Measurements from ENCODE around the gene PSMA8. TPM values are rescaled to one million over a fixed set of nuclear protein-coding genes. Genes with fewer than 3 reads are reported as not detected.

PSMA8 gene
- total and polyA plus RNA-seq, 3 donors from 2014 or later, result 13.1 to 36.1 (median 20.1) TPM

DNA sequence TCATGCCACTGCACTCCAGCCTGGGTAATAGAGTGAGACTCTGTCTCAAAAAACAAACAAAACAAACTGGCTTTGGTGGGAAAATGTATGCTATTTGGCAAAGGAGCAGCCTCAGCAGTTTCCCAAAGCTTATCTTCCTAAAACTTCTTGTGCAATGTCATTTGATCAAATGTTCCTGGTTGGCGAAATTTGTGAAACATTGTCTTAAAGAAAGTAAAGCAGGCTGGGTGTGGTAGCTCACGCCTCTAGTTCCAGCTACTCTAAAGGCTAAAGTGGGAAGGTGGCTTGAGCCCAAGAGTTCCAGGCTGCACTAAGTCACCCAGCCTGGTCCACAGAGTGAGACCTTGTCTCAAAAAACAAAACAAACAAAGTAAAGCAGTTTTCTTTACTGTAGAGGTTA, 75.3 kb downstream of the PSMA8 start:
- TF ChIP-seq POLR2A (IDR thresholded peaks at IDR 0.05), result no peak
- no peaks in the 10 kb centered on the region for H3K36me3 ChIP-seq (ENCODE audit: low read depth, missing control alignments)
- H3K9me3 ChIP-seq, result no peaks in the 10 kb centered on the region
- no peaks in the 10 kb centered on the region for H3K27me3 ChIP-seq
- 56 to 61% methylated on average over 2 of the region's 2 CpGs for WGBS, 2 donors
- intact Hi-C loops (cut with DNase I; ENCODE audit: low total_unique reads), result no loop called here
- H3K27ac ChIP-seq, result no peak overlapping the region
- H3K4me3 ChIP-seq, result no peak overlapping the region
- DNase-seq, result no peak
- H3K4me1 ChIP-seq, result no peaks in the 10 kb centered on the region

DNA sequence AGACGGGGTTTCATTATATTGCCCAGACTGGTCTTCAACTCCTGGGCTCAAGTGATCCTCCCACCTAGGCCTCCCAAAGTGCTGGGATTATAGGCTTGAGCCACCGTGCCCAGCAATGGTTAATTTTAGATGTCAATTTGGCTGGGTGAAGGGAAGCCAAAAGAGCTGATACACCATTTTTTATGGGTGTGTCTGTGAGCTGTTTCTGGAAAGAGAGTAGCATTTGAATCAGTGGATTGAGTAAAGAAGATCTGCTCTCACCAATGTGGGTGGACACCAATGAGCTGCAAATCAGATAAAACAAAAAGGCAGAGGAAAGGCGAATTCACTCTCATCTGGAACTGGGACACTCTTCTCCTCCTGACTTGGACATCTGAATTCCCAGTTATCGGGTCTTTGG, 76.5 kb downstream of the PSMA8 start:
- H3K4me1 ChIP-seq, result no peaks in the 10 kb centered on the region
- no peaks in the 10 kb centered on the region for H3K9me3 ChIP-seq
- intact Hi-C loops (cut with DNase I; ENCODE audit: low total_unique reads), result no loop called here
- TF ChIP-seq POLR2A (IDR thresholded peaks at IDR 0.05), result no peak
- TF ChIP-seq, protein P1, sequence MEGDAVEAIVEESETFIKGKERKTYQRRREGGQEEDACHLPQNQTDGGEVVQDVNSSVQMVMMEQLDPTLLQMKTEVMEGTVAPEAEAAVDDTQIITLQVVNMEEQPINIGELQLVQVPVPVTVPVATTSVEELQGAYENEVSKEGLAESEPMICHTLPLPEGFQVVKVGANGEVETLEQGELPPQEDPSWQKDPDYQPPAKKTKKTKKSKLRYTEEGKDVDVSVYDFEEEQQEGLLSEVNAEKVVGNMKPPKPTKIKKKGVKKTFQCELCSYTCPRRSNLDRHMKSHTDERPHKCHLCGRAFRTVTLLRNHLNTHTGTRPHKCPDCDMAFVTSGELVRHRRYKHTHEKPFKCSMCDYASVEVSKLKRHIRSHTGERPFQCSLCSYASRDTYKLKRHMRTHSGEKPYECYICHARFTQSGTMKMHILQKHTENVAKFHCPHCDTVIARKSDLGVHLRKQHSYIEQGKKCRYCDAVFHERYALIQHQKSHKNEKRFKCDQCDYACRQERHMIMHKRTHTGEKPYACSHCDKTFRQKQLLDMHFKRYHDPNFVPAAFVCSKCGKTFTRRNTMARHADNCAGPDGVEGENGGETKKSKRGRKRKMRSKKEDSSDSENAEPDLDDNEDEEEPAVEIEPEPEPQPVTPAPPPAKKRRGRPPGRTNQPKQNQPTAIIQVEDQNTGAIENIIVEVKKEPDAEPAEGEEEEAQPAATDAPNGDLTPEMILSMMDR (IDR thresholded peaks at IDR 0.05), result no peak
- no peak overlapping the region for H3K4me3 ChIP-seq
- DNase-seq, result no peak
- no peaks in the 10 kb centered on the region for H3K36me3 ChIP-seq (ENCODE audit: low read depth, missing control alignments)
- no peak overlapping the region for H3K27ac ChIP-seq
- WGBS, 2 donors, result 82 to 94% methylated on average over 4 of the region's 4 CpGs
- H3K27me3 ChIP-seq, result no peaks in the 10 kb centered on the region

DNA sequence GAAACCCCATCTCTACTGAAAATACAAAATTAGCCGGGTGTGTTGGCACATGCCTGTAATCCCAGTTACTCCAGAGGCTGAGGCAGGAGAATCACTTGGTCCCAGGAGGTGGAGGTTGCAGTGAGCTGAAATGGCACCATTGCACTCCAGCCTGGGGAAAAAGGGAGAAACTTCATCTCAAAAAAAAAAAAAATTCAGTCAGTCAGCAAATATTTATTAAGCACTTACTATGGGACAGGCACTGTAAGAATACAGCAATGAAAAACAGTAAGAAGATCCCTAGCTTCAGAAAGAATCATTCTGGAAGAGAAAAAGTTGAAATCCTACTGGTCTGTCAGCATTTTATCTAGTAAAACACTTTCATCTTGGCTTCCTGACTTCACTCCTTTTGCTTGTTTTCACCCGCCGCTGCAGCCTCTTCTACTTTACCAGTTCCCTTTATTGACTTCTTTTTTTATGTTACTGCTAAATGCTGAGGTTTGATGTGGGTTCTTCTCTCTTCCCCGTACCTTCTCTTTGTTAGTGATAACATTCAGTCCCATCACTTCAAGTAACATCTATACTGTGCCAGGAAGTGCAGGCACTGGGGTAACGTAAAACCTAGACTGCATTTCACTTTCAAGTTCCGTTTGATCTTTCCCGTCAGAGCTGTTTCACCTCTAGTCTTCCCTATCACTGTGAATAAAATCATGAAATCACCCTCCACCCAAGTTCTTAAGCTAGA, 81.7 kb downstream of the PSMA8 start:
- 74 to 78% methylated on average over 7 of the region's 7 CpGs for WGBS, 2 donors
- intact Hi-C loops (cut with DNase I; ENCODE audit: low total_unique reads), result no loop called here
- TF ChIP-seq, protein P1 (IDR thresholded peaks at IDR 0.05), result no peak
- TF ChIP-seq POLR2A (IDR thresholded peaks at IDR 0.05), result no peak
- Histone ChIP-seq H3K27ac (no peak overlapping the region), H3K9me3 (no peaks in the 10 kb centered on the region), H3K27me3 (no peaks in the 10 kb centered on the region), H3K4me3 (no peak overlapping the region), H3K36me3 (ENCODE audit: low read depth, missing control alignments) (no peaks in the 10 kb centered on the region), H3K4me1 (no peaks in the 10 kb centered on the region)
- no peak for DNase-seq

DNA sequence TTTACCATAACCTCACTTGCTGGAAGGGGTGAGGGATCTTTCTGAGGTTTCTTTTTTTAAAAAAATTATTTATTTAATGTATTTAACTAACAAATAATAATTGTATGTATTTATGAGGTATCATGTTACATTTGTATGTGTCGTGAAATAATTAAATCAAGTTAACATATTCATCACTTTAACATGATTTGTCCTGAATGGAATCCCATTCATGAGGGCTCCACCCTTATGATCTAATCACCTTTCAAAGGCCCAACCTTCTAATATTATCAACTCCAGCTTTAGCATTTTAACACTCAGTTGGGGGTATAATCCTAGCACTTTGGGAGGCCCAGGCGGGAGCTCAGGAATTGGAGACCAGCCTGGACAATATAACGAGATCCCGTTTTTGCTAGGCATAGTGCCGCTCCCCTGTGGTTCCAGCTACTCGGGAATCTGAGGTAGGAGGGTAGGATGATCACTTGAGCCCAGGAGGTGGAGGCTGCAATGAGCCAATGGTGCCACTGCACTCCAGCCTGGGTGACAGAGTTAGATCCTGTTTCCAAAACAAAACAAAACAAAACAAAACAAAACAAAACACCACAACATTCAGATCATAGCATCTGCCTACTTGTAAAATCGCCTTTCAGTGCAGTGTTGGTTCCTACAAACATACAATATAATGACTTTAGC, 91.5 kb downstream of the PSMA8 start:
- no peaks in the 10 kb centered on the region for H3K9me3 ChIP-seq
- WGBS, 2 donors, result 51 to 75% methylated on average over 7 of the region's 7 CpGs
- peaks cover 4% of the 10 kb centered on the region for H3K4me1 ChIP-seq
- no peaks in the 10 kb centered on the region for H3K27me3 ChIP-seq
- H3K4me3 ChIP-seq, result peak overlapping the region in 1 of 2 donors; percentile 96
- H3K27ac ChIP-seq, result no peak overlapping the region
- no peaks in the 10 kb centered on the region for H3K36me3 ChIP-seq (ENCODE audit: low read depth, missing control alignments)
- TF ChIP-seq, protein P1 (IDR thresholded peaks at IDR 0.05), result no peak
- no peak for TF ChIP-seq POLR2A (IDR thresholded peaks at IDR 0.05)
- intact Hi-C loops (cut with DNase I; ENCODE audit: low total_unique reads), result no loop called here
- DNase-seq, result no peak

DNA sequence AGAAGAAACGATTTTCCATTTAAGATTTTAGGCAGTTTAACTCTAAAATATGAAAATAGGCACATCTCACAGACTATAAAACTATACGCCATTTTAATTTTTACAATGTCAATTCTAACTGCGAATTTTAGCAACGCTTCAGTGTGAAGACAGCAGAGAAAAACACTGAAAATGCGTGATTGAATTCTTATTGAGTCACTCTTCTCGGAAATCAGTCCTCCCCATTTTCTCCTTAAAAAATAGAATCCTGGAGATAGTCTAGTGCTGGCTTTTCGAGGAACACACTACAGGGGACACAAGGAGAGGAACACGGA, 92.2 kb downstream of the PSMA8 start:
- Histone ChIP-seq H3K27me3 (no peaks in the 10 kb centered on the region), H3K4me1 (peaks cover 4% of the 10 kb centered on the region), H3K36me3 (ENCODE audit: low read depth, missing control alignments) (no peaks in the 10 kb centered on the region), H3K27ac (peak overlapping the region in 1 of 2 donors; percentile 88), H3K9me3 (no peaks in the 10 kb centered on the region), H3K4me3 (peak overlapping the region; percentile 94 to 96)
- WGBS, 2 donors, result 6 to 7% methylated on average over 8 of the region's 8 CpGs
- intact Hi-C loops (cut with DNase I; ENCODE audit: low total_unique reads), result no loop called here
- TF ChIP-seq, protein P1 (IDR thresholded peaks at IDR 0.05), result no peak
- DNase-seq, result no peak
